Upper lobe of right lung (tissue), 1 donor: ENCODE results near the gene GDAP1L1. TPM values are rescaled to one million over a fixed set of nuclear protein-coding genes. Genes with fewer than 3 reads are reported as not detected.

ENCODE experiments used
- ATAC-seq: fragments of 200-7000 bp; cut with Tn5 transposase; one replicate; pipeline ENCODE4 v1.9.1; 2020; ENCODE audit warnings: mild to moderate bottlenecking, moderate library complexity
- DNase-seq: peaks from one replicate; pipeline ENCODE4 v3.0.0-alpha.2; 2020
- H3K27ac ChIP-seq: fragments of 200-600 bp; one replicate; pipeline ENCODE4 v1.8.0; 2022
- H3K27me3 ChIP-seq: fragments of 200-600 bp; one replicate; pipeline ENCODE4 v1.8.0; 2022; ENCODE audit warnings: mild to moderate bottlenecking
- H3K36me3 ChIP-seq: fragments of 200-600 bp; one replicate; pipeline ENCODE4 v1.8.0; 2022
- H3K4me1 ChIP-seq: fragments of 200-600 bp; one replicate; pipeline ENCODE4 v1.8.0; 2022
- H3K4me3 ChIP-seq: fragments of 200-600 bp; one replicate; pipeline ENCODE4 v1.8.0; 2022; ENCODE audit warnings: mild to moderate bottlenecking
- H3K9me3 ChIP-seq: fragments of 200-600 bp; one replicate; pipeline ENCODE4 v1.8.0; 2022
- intact Hi-C: fragments of 100-400 bp; cut with DNase I; formaldehyde crosslinking; loops from one replicate; pipeline ENCODE4 v1.11.0; 2022
- total RNA-seq: library from RNA; stranded (reverse); fragmentation: NEBNext Ultra II Directional; extraction: Animal tissue kit (Norgen Biotek cat#: 25700); gene quantifications from one replicate; pipeline ENCODE4 v1.2.1, GENCODE V29; 2021
- TF ChIP-seq, protein P1 (sequence below): fragments of 200-600 bp; IDR thresholded peaks from one replicate; pipeline ENCODE4 v1.8.0; 2022; ENCODE audit warnings: antibody characterized with exemption
- donor health status: DM: no; HTN: yes; CAD: no; lungs with severe emphysema.

Gene GDAP1L1
- total RNA-seq, 1 donor from 2014 or later: not detected

DNA sequence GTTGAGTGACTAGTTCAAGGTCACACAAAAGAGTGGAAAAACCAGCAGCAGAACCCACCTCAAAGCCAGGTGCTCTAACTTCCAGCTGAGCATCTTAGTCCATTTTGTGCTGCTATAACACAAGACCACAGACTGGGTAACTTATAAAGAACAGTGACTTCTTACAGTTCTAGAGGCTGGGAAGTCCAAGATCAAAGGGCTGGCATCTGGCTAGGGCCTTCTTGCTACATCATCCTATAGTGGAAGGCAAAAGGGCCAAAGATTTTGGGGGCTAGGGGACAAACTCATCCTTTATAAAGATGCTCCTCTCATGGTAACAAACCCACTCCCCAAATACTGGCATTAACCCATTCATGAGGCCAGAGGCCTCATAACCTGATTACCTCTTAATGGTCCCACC is 54.2 kb downstream of the GDAP1L1 start:
- Histone ChIP-seq H3K9me3 (no peaks in the 10 kb centered on the region), H3K27ac (no peak overlapping the region), H3K27me3 (no peaks in the 10 kb centered on the region), H3K36me3 (peaks cover 4% of the 10 kb centered on the region), H3K4me1 (peaks cover 3% of the 10 kb centered on the region), H3K4me3 (no peak overlapping the region)
- peak; percentile 2 for DNase-seq
- no peak for ATAC-seq
- intact Hi-C loops: no loop called here
- TF ChIP-seq, protein P1, sequence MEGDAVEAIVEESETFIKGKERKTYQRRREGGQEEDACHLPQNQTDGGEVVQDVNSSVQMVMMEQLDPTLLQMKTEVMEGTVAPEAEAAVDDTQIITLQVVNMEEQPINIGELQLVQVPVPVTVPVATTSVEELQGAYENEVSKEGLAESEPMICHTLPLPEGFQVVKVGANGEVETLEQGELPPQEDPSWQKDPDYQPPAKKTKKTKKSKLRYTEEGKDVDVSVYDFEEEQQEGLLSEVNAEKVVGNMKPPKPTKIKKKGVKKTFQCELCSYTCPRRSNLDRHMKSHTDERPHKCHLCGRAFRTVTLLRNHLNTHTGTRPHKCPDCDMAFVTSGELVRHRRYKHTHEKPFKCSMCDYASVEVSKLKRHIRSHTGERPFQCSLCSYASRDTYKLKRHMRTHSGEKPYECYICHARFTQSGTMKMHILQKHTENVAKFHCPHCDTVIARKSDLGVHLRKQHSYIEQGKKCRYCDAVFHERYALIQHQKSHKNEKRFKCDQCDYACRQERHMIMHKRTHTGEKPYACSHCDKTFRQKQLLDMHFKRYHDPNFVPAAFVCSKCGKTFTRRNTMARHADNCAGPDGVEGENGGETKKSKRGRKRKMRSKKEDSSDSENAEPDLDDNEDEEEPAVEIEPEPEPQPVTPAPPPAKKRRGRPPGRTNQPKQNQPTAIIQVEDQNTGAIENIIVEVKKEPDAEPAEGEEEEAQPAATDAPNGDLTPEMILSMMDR: no peak

DNA sequence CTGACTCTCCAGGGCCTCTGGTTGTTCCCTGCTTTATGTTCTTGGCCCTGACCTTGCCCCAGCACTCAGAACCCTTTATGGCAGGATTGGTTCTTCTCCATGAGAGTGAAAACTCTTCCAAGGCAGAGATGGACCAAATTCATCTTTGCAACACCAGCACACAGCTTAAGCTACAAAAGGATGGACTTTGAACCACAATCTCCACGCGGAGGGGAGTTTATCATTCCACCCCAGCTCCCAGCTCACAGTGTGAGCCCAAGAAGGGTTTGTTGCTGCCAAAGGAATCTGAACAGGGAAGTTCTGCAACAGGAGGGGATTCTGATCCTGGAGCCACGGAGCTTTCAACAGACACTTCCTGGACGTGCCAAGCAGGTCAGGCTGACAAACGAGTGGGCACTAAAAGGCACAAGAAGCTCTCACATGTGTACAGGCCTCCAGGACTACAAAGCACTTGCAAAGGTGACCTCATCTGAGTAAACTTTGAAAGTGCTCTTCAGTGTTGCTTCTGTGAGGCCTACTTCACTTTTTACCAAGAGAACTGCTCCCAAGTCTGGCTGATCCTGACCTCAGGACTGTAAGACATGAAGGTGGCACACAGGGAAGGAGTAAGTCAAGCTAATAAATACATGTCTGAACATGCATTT is 55.0 kb downstream of the GDAP1L1 start:
- H3K27ac ChIP-seq: no peak overlapping the region
- DNase-seq (peak; percentile 68), ATAC-seq (peak; percentile 93)
- no peaks in the 10 kb centered on the region for H3K9me3 ChIP-seq
- no peaks in the 10 kb centered on the region for H3K27me3 ChIP-seq
- no peak overlapping the region for H3K4me3 ChIP-seq
- TF ChIP-seq, protein P1: no peak
- H3K36me3 ChIP-seq: peaks cover 12% of the 10 kb centered on the region
- peaks cover 3% of the 10 kb centered on the region for H3K4me1 ChIP-seq
- intact Hi-C loops: no loop called here

DNA sequence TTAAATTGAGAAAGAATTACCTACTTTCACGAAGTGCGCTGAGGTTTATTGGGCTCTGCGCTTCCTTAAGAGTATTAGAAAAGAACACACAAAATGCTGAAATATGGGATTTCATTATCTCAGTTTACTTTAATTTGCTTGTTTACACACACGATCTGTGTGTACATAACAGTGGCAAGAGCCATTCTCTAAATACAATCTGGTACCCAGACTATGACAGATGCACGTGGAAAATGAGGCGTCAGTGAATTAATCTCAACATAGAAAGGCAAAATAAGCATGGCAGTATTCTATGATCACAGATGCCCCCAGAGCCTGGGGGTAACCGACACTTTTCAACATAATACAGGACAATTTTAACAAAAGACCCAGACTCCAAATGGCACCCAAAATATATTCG is 55.6 kb downstream of the GDAP1L1 start:
- Histone ChIP-seq H3K27ac (no peak overlapping the region), H3K9me3 (no peaks in the 10 kb centered on the region), H3K4me1 (peaks cover 3% of the 10 kb centered on the region), H3K4me3 (no peak overlapping the region), H3K36me3 (peaks cover 12% of the 10 kb centered on the region), H3K27me3 (no peaks in the 10 kb centered on the region)
- intact Hi-C loops: no loop called here
- DNase-seq: no peak
- ATAC-seq: no peak
- TF ChIP-seq, protein P1: no peak

DNA sequence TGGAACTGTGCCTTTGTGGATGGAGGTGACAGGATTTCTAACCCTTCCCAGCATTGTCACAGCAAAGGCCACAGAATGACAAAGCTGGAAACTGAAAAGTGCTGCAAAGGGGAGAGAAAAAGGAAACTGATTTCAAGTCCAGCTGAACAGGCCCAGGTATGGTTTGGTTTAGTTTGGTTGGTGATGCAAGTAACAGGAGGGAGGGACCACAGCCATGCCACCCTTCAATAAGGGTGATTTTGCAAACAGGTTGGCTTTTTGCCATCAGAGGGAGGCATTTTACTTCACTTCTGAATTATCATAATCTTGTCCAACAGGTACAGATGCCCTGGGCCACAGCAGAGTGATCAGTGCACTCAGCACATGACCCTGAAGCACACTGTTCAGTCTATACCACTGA is 57.3 kb downstream of the GDAP1L1 start:
- TF ChIP-seq, protein P1: no peak
- Histone ChIP-seq H3K4me3 (no peak overlapping the region), H3K36me3 (peaks cover 12% of the 10 kb centered on the region), H3K9me3 (no peaks in the 10 kb centered on the region), H3K27ac (no peak overlapping the region), H3K4me1 (peaks cover 3% of the 10 kb centered on the region), H3K27me3 (no peaks in the 10 kb centered on the region)
- ATAC-seq (no peak), DNase-seq (peak; percentile 12)
- intact Hi-C loops: no loop called here

DNA sequence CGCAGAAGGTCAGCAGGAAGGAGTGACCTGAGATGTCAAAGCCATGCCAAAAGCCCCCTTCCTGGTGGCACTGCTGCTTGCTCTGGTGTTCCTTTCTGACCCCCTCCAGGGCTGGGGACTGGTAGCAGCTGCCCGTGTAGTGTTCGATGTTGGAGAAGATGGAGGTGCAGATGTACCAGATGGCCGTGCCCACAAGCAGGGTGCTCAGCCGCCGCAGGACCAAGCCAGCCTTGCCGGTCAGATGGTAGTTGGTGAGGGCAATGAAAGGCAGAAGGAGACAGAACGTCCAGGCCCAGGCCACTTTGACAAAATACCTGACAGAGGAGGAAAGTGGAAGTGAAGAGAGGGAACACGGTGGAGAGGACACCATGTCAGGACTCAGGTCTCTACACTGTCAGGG is 59.8 kb downstream of the GDAP1L1 start:
- ATAC-seq (no peak), DNase-seq (peak; percentile 44)
- TF ChIP-seq, protein P1: no peak
- Histone ChIP-seq H3K9me3 (no peaks in the 10 kb centered on the region), H3K27me3 (no peaks in the 10 kb centered on the region), H3K27ac (no peak overlapping the region), H3K36me3 (peaks cover 12% of the 10 kb centered on the region), H3K4me3 (no peak overlapping the region), H3K4me1 (peaks cover 12% of the 10 kb centered on the region)
- intact Hi-C loops: no loop called here
